Measurements from ENCODE around the gene TRUB2. TPM values are rescaled to one million over a fixed set of nuclear protein-coding genes. Genes with fewer than 3 reads are reported as not detected.

Gene TRUB2
- total RNA-seq, 1 donor from 2014 or later, result 29.2 TPM

DNA sequence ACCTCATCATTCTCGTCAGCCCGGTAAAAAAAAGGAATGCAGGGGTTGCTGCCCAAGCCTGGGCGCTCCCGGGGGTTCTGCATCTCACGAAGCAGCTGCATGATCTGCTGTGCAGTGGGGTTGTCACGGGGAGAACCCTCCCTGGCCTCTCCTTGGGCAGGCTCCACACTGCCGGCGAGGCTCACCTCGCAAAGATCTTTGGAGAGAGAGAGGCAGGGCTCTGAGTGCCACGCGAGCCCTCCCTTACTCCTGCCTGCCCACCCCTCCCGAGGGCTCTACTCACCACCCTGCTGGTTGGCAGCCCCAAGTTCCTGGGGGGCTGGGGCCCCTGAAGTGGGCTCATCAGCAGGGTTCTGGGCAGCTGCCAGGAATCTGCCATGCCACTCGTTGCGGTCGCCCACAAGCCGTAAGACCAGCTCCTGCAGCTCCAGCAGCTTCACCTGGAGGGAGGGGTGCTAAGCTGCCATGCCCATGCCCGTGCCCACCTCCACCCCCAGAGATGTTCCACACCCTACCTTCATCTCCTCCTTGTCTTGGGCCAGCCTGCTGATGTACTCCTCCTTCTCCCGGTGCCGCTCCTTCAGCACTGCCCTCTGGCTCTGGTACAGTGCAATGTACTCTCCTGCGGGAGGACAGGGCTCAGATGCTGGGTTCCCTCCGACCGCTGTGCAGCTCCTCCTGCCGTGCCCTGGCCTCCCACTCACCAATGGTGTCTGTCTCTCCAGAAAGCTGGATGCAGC, 65.0 kb downstream of the TRUB2 start:
- H3K4me3 Mint-ChIP-seq (ENCODE audit: low read depth), result no peak overlapping the region

More for the DNA sequence above, 65.0 kb downstream of the TRUB2 start:
- TF ChIP-seq, protein P1, sequence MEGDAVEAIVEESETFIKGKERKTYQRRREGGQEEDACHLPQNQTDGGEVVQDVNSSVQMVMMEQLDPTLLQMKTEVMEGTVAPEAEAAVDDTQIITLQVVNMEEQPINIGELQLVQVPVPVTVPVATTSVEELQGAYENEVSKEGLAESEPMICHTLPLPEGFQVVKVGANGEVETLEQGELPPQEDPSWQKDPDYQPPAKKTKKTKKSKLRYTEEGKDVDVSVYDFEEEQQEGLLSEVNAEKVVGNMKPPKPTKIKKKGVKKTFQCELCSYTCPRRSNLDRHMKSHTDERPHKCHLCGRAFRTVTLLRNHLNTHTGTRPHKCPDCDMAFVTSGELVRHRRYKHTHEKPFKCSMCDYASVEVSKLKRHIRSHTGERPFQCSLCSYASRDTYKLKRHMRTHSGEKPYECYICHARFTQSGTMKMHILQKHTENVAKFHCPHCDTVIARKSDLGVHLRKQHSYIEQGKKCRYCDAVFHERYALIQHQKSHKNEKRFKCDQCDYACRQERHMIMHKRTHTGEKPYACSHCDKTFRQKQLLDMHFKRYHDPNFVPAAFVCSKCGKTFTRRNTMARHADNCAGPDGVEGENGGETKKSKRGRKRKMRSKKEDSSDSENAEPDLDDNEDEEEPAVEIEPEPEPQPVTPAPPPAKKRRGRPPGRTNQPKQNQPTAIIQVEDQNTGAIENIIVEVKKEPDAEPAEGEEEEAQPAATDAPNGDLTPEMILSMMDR (IDR thresholded peaks at IDR 0.05; ENCODE audit: unreplicated experiment), result no peak
- peaks cover 3% of the 10 kb centered on the region for H3K27me3 Mint-ChIP-seq
- DNase-seq (ENCODE audit: low spot score, unreplicated experiment), result no peak
- H3K27ac Mint-ChIP-seq, result no peak overlapping the region
- no peaks in the 10 kb centered on the region for H3K4me1 Mint-ChIP-seq (ENCODE audit: low read depth)
- no peaks in the 10 kb centered on the region for H3K9me3 Mint-ChIP-seq (ENCODE audit: low read depth)
- H3K36me3 Mint-ChIP-seq (ENCODE audit: insufficient read depth), result peaks cover 17% of the 10 kb centered on the region

Other genes starting within 250 kb of the TRUB2 start
- 60.4 and 61.5 TPM in 2 replicates for gene PTGES2, start 194.7 kb downstream of the TRUB2 start, total RNA-seq
- gene LCN2, start 173.0 kb downstream of the TRUB2 start, total RNA-seq, result not detected in 2 replicates
- 57.3 and 62.5 TPM in 2 replicates for gene BBLN, start 162.2 kb downstream of the TRUB2 start, total RNA-seq
- gene CIZ1, start 130.9 kb downstream of the TRUB2 start, total RNA-seq, result 155 and 164 TPM in 2 replicates
- 34.1 and 38.0 TPM in 2 replicates for gene DNM1, start 119.1 kb downstream of the TRUB2 start, total RNA-seq
- 87.0 and 108 TPM in 2 replicates for gene GOLGA2, start 46.4 kb downstream of the TRUB2 start, total RNA-seq
- 18.8 and 20.7 TPM in 2 replicates for gene SWI5, start 46.2 kb downstream of the TRUB2 start, total RNA-seq
- 64.5 and 68.5 TPM in 2 replicates for gene COQ4, start 392 bp upstream of the TRUB2 start, total RNA-seq
- 26.4 and 28.3 TPM in 2 replicates for gene SLC27A4, start 18.1 kb upstream of the TRUB2 start, total RNA-seq
- gene URM1, start 48.9 kb upstream of the TRUB2 start, total RNA-seq, result 54.4 and 60.9 TPM in 2 replicates
- 19.6 and 25.6 TPM in 2 replicates for gene CERCAM, start 98.4 kb upstream of the TRUB2 start, total RNA-seq
- gene ODF2, start 133.6 kb upstream of the TRUB2 start, total RNA-seq, result 38.6 and 45.0 TPM in 2 replicates
- gene GLE1, start 182.3 kb upstream of the TRUB2 start, total RNA-seq, result 19.0 and 19.6 TPM in 2 replicates
- gene SPTAN1, start 230.1 kb upstream of the TRUB2 start, total RNA-seq, result 448 and 450 TPM in 2 replicates

Data from progenitor cell of endocrine pancreas (in vitro differentiated cells).